Ishikawa (cell line): ENCODE measurements around the gene GRXCR1.

ENCODE experiments used
- EGR1 ChIP-seq: IDR thresholded peaks from 2 replicates; pipeline ENCODE4 v1.6.1; 2012
- EP300 ChIP-seq: IDR thresholded peaks from 2 replicates; pipeline ENCODE4 v1.6.1; 2012; ENCODE audit warnings: borderline replicate concordance
- FOXM1 ChIP-seq: IDR thresholded peaks from 2 replicates; pipeline ENCODE4 v1.6.1; 2012; ENCODE audit warnings: low read depth, borderline replicate concordance
- RAD21 ChIP-seq: IDR thresholded peaks from 2 replicates; pipeline ENCODE4 v1.6.1; 2012; ENCODE audit warnings: low read depth
- TF ChIP-seq, protein P1 (sequence below): IDR thresholded peaks from 2 replicates; pipeline ENCODE4 v1.6.1; 2012

DNA sequence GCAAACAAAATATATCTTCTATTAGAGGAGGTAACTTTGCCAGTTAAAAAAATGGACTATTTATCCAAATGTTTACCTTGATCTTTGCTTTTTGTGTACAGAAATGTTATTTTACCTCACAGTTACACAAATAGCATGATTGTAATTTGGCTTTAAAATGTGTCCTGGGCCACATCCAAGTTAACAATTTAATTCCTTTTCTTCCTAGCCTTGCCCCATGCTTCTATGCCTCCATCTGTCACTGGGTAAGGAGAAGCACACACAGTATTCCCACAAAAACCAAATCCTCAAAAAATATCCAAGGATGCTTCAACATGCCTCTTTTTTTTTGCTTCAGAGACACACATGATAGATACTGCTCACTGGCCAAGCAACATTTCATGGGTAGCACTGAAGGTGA is 30.9 kb downstream of the GRXCR1 start:
- TF ChIP-seq EP300, result no peak
- TF ChIP-seq FOXM1, result no peak
- TF ChIP-seq, protein P1, sequence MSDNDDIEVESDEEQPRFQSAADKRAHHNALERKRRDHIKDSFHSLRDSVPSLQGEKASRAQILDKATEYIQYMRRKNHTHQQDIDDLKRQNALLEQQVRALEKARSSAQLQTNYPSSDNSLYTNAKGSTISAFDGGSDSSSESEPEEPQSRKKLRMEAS, result no peak
- TF ChIP-seq RAD21, result no peak
- no peak for TF ChIP-seq EGR1
